ENCODE results near the gene FUOM. TPM values are rescaled to one million over a fixed set of nuclear protein-coding genes. Genes with fewer than 3 reads are reported as not detected.
"Not testable (repeated sequence)": the region's sequence is repeated elsewhere in the genome, so short reads cannot be mapped to it uniquely, and the experiment has no call there.

The FUOM gene
- total RNA-seq, 2 donors from 2014 or later: 14.9 to 17.1 TPM

GRCh38 chr10:133394801-133395221, 37.0 kb upstream of the FUOM start:
- peak overlapping the region; percentile 98 for H3K27ac Mint-ChIP-seq
- H3K36me3 Mint-ChIP-seq (ENCODE audit: insufficient read depth in 2 of 2): peaks cover 2 to 12% of the 10 kb centered on the region in 2 donors
- H3K9me3 Mint-ChIP-seq: no peaks in the 10 kb centered on the region
- ATAC-seq (replicated peaks in 1 of 2): no peak
- H3K4me3 Mint-ChIP-seq: peak overlapping the region; percentile 97 to 99
- H3K4me1 Mint-ChIP-seq (ENCODE audit: low read depth): peaks cover 49% of the 10 kb centered on the region
- H3K27me3 Mint-ChIP-seq (ENCODE audit: low read depth): no peaks in the 10 kb centered on the region
- DNase-seq: no peak

DNA sequence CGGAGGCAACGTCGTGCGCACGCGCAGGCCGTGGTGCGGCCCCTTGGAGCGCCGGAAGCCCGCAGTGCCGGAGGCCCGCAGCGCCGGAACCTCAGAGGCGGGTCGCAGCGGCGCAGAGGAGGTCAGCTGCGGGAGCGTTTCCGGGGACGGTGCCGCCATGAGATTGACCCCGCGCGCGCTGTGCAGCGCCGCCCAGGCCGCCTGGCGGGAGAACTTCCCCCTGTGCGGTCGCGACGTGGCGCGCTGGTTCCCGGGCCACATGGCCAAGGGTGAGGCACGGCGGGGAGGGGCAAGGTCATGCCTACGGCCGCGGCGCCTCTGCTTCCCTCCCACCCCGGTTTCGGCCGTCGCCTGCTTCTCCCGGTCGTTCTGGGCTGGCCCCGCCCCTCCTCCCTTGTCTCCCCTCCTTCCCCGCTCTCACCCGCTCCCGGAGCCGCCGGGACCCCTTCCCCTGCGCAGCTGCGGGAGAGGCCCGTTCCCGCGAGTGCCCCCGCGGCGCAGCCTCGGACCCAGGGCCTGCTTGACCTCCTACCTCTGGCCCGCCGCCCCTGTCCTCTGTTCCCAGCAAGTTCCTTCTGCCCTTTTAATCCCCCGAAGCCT, 36.3 kb upstream of the FUOM start, which contains the start of gene MTG1:
MTG1 (plus strand) TSS at position 94 of the 600 bp plus-strand sequence; CDS start at position 158, 64 bp downstream.
- peaks cover 2 to 12% of the 10 kb centered on the region in 2 donors for H3K36me3 Mint-ChIP-seq (ENCODE audit: insufficient read depth in 2 of 2)
- peaks cover 49% of the 10 kb centered on the region for H3K4me1 Mint-ChIP-seq (ENCODE audit: low read depth)
- H3K4me3 Mint-ChIP-seq: peak within 1 kb of the TSS; percentile 97 to 99
- peak; percentile 87 to 88 for ATAC-seq (replicated peaks in 1 of 2)
- H3K9me3 Mint-ChIP-seq: no peaks in the 10 kb centered on the region
- H3K27me3 Mint-ChIP-seq (ENCODE audit: low read depth): no peaks in the 10 kb centered on the region
- H3K27ac Mint-ChIP-seq: peak within 1 kb of the TSS; percentile 98
- peak; percentile 96 to 99 for DNase-seq

DNA sequence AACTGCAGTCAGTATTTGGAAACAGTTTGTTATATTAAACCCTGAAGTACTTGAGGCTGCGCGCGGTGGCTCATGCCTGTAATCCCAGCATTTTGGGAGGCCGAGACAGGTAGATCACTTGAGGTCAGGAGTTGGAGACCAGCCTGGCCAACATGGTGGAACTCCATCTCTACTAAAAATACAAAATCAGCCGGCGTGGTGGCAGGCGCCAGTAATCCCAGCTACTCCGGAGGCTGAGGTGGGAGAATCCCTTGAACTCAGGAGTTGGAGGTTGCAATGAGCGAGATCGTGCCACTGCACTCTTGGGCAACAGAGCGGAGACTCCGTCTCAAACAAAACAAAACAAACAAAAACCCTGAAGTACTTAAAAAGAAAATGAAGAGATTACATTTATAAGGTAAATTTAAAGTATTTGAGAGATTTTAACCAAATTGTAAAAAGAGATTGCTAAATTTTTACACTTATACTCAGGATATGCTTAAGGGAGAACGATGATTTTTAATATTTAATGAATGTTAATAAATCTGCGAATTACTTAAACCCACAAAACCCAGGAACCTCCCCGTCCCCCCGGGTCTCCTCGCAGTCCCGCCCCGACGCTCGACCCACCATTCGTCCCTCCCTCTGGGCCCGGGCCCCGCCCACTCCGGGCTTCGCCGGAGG, 35.7 kb upstream of the FUOM start:
- ATAC-seq (replicated peaks in 1 of 2) (no peak), DNase-seq (no peak)
- peak overlapping the region; percentile 89 for H3K27ac Mint-ChIP-seq
- H3K27me3 Mint-ChIP-seq (ENCODE audit: low read depth): no peaks in the 10 kb centered on the region
- peaks cover 2 to 12% of the 10 kb centered on the region in 2 donors for H3K36me3 Mint-ChIP-seq (ENCODE audit: insufficient read depth in 2 of 2)
- H3K9me3 Mint-ChIP-seq: no peaks in the 10 kb centered on the region
- peaks cover 56% of the 10 kb centered on the region for H3K4me1 Mint-ChIP-seq (ENCODE audit: low read depth)
- H3K4me3 Mint-ChIP-seq: peak overlapping the region; percentile 97 to 99

DNA sequence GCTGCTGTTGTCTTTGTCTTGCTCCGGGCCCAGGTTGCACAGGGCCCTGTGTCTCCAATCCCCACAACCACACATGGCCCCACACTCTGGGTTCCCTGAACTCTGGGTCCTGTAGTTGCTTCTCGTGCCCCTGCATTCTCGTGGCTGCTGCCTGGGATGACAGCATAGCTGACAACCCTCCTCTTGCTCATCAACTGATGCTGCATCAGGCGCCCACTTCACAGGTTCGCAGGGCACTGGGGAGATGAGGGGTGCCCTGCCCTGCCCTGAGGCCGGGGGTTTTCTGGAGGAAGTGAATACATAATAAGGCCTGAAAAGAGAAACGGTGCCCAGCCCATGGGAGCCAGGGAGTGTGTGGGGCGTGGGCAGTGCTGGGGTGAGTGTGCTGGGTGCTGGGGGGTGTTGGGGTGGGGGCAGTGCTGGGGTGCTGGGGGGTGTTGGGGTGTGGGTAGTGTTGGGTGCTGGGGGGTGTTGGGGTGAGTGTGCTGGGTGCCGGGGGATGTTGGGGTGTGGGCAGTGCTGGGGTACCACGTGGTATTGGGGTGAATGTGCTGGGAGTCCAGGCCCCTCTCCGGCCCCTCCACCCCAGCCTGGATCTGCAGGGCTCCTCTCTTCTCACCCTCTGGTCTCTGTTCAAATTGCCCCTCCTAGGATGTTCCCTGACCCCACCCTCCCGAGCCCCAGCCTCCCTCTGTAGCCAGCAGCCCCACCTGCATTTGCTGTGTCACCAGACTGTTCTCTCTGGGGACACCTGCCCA, 34.1 kb upstream of the FUOM start:
- peaks cover 57% of the 10 kb centered on the region for H3K4me1 Mint-ChIP-seq (ENCODE audit: low read depth)
- no peaks in the 10 kb centered on the region for H3K9me3 Mint-ChIP-seq
- peak; percentile 27 to 30 for ATAC-seq (replicated peaks in 1 of 2)
- H3K4me3 Mint-ChIP-seq: peak overlapping the region; percentile 85 to 87
- peaks cover 0 to 7% of the 10 kb centered on the region in 2 donors for H3K36me3 Mint-ChIP-seq (ENCODE audit: insufficient read depth in 2 of 2)
- H3K27ac Mint-ChIP-seq: peak overlapping the region; percentile 97
- no peaks in the 10 kb centered on the region for H3K27me3 Mint-ChIP-seq (ENCODE audit: low read depth)
- peak; percentile 60 to 63 for DNase-seq

DNA sequence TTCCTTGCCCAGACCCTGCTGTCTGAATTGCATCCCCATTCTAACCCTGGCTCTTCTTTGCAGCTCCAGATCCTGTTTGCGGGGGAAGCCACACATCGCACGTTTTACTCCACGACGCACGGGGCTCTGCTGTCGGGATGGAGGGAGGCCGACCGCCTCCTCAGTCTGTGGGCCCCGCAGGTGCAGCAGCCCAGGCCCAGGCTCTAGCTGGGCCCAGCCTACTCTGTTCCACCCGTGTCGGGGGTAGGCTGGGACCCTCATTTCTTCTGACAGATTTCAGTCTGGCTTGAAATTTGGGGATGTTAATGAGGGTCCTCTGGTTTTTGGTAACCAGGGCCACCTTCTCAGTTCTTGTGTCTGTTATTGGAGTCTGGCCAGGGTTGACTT, 33.4 kb upstream of the FUOM start:
- Mint-ChIP-seq H3K9me3 (no peaks in the 10 kb centered on the region), H3K27ac (peak overlapping the region; percentile 97), H3K27me3 (ENCODE audit: low read depth) (no peaks in the 10 kb centered on the region), H3K36me3 (ENCODE audit: insufficient read depth in 2 of 2) (peaks cover 0 to 7% of the 10 kb centered on the region in 2 donors), H3K4me1 (ENCODE audit: low read depth) (peaks cover 57% of the 10 kb centered on the region), H3K4me3 (peak overlapping the region; percentile 85 to 87)
- ATAC-seq (replicated peaks in 1 of 2): no peak
- no peak for DNase-seq

DNA sequence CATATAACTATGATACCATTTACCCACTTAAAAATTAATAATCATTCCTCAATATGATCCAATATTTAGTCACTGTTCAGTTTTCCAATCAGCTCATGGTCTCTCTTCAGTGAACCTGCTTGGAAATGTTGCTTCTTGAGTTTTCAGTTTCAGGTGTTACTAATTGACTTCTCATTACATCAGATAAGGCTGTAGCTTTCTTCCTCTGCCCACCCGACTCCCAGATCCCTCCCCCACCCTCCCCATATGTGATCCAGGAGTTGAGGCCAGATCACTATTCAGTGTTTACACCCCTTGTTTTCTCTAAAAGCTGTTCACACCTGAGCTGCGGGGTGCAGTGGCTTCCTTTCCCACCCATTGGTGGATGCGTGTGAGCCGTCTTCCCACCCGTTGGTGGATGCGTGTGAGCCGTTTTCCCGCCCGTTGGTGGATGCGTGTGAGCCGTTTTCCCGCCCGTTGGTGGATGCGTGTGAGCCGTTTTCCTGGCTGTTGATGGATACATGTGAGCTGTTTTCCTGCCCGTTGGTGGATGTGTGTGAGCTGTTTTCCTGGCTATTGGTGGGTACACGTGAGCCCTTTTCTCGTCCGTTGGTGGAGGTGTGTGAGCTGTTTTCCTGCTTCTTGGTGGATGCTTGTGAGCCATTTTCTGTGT, 32.9 kb upstream of the FUOM start:
- peak in 1 of 2 donors; percentile 2 for ATAC-seq (replicated peaks in 1 of 2)
- peaks cover 54% of the 10 kb centered on the region for H3K4me1 Mint-ChIP-seq (ENCODE audit: low read depth)
- peak overlapping the region; percentile 97 for H3K27ac Mint-ChIP-seq
- DNase-seq: no peak
- no peaks in the 10 kb centered on the region for H3K27me3 Mint-ChIP-seq (ENCODE audit: low read depth)
- peaks cover 0 to 7% of the 10 kb centered on the region in 2 donors for H3K36me3 Mint-ChIP-seq (ENCODE audit: insufficient read depth in 2 of 2)
- H3K9me3 Mint-ChIP-seq: no peaks in the 10 kb centered on the region
- H3K4me3 Mint-ChIP-seq: peak overlapping the region; percentile 85 to 87

DNA sequence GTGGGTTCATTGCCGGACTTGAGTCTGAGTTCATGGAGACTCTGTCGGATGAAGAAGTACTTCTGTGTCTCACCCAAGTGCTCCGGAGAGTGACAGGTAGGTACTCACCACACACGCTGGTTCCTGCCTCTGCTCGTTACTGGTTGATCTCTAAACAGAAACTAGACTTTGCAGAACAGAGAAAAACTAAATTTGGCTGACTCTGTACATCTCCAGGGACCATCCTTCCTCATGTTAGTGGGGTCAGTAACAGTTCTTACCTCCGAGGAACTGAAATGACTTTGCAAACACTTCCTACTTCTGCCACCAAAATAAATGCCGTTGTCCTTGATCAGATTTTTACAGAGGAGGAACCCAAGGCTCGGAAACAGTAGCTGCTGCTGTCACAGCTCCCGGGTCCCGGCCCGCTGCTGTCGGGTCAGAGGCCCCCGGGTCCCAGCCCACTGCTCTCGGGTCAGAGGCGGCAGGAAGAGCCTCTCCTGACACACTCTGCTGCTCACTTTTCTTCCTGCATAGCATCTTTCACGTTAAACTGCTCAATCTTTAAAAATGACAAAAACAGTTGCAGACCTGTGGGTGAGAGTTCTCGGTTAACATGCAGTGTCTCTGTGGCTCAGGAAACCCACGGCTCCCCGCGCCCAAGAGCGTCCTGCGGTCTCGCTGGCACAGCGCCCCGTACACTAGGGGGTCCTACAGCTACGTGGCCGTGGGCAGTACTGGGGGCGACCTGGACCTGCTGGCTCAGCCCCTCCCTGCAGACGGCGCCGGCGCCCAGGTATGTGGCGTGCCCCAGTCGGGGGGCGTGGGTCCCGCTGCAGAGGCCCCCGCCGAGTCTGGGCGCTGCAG, 31.4 kb upstream of the FUOM start:
- H3K9me3 Mint-ChIP-seq: no peaks in the 10 kb centered on the region
- H3K27ac Mint-ChIP-seq: peak overlapping the region; percentile 88
- DNase-seq (peak; percentile 42 to 45), ATAC-seq (replicated peaks in 1 of 2) (peak; percentile 45 to 58)
- H3K36me3 Mint-ChIP-seq (ENCODE audit: insufficient read depth in 2 of 2): peaks cover 0 to 3% of the 10 kb centered on the region in 2 donors
- H3K4me3 Mint-ChIP-seq: peak overlapping the region; percentile 85 to 87
- H3K4me1 Mint-ChIP-seq (ENCODE audit: low read depth): peaks cover 44% of the 10 kb centered on the region
- H3K27me3 Mint-ChIP-seq (ENCODE audit: low read depth): no peaks in the 10 kb centered on the region

GRCh38 chr10:133388236-133388972, 30.6 kb upstream of the FUOM start:
- no peak for DNase-seq
- no peaks in the 10 kb centered on the region for H3K27me3 Mint-ChIP-seq (ENCODE audit: low read depth)
- H3K36me3 Mint-ChIP-seq (ENCODE audit: insufficient read depth in 2 of 2): peaks cover 0 to 3% of the 10 kb centered on the region in 2 donors
- ATAC-seq (replicated peaks in 1 of 2): no peak
- no peaks in the 10 kb centered on the region for H3K9me3 Mint-ChIP-seq
- H3K27ac Mint-ChIP-seq: peak overlapping the region; percentile 88
- peak overlapping the region; percentile 85 to 87 for H3K4me3 Mint-ChIP-seq
- H3K4me1 Mint-ChIP-seq (ENCODE audit: low read depth): peaks cover 41% of the 10 kb centered on the region

- DNase-seq; H3K27me3 Mint-ChIP-seq (ENCODE audit: low read depth); H3K9me3 Mint-ChIP-seq; ATAC-seq (replicated peaks in 1 of 2); H3K4me3 Mint-ChIP-seq; H3K36me3 Mint-ChIP-seq (ENCODE audit: insufficient read depth in 2 of 2); H3K27ac Mint-ChIP-seq: not testable (repeated sequence)
- peaks cover 36% of the 10 kb centered on the region for H3K4me1 Mint-ChIP-seq (ENCODE audit: low read depth)
Observed at GRCh38 chr10:133386951-133387350, 29.1 kb upstream of the FUOM start.

- no peak overlapping the region for H3K4me3 Mint-ChIP-seq
- no peak for ATAC-seq (replicated peaks in 1 of 2)
- no peaks in the 10 kb centered on the region for H3K9me3 Mint-ChIP-seq
- no peak overlapping the region for H3K27ac Mint-ChIP-seq
- DNase-seq: no peak
- no peaks in the 10 kb centered on the region for H3K36me3 Mint-ChIP-seq (ENCODE audit: insufficient read depth in 2 of 2)
- peaks cover 18% of the 10 kb centered on the region for H3K4me1 Mint-ChIP-seq (ENCODE audit: low read depth)
- H3K27me3 Mint-ChIP-seq (ENCODE audit: low read depth): no peaks in the 10 kb centered on the region
Observed at GRCh38 chr10:133385214-133385613, 27.4 kb upstream of the FUOM start.

- no peaks in the 10 kb centered on the region for H3K27me3 Mint-ChIP-seq (ENCODE audit: low read depth)
- no peaks in the 10 kb centered on the region for H3K36me3 Mint-ChIP-seq (ENCODE audit: insufficient read depth in 2 of 2)
- DNase-seq (no peak), ATAC-seq (replicated peaks in 1 of 2) (no peak)
- H3K4me1 Mint-ChIP-seq (ENCODE audit: low read depth): peaks cover 11% of the 10 kb centered on the region
- no peak overlapping the region for H3K27ac Mint-ChIP-seq
- no peaks in the 10 kb centered on the region for H3K9me3 Mint-ChIP-seq
- no peak overlapping the region for H3K4me3 Mint-ChIP-seq
Observed at GRCh38 chr10:133384071-133384470, 26.3 kb upstream of the FUOM start.

GRCh38 chr10:133383551-133383950, 25.7 kb upstream of the FUOM start:
- no peak overlapping the region for H3K27ac Mint-ChIP-seq
- ATAC-seq (replicated peaks in 1 of 2) (no peak), DNase-seq (no peak)
- H3K36me3 Mint-ChIP-seq (ENCODE audit: insufficient read depth in 2 of 2): no peaks in the 10 kb centered on the region
- H3K27me3 Mint-ChIP-seq (ENCODE audit: low read depth): no peaks in the 10 kb centered on the region
- no peak overlapping the region for H3K4me3 Mint-ChIP-seq
- no peaks in the 10 kb centered on the region for H3K9me3 Mint-ChIP-seq
- peaks cover 6% of the 10 kb centered on the region for H3K4me1 Mint-ChIP-seq (ENCODE audit: low read depth)

All from activated T-cell treated with anti-CD3 and anti-CD28 coated beads, Interleukin-2, amount 50 U/mL, for 72 hours (primary cell).